Measurements from ENCODE around the gene C16orf78. TPM values are rescaled to one million over a fixed set of nuclear protein-coding genes. Genes with fewer than 3 reads are reported as not detected.

The C16orf78 gene
- total RNA-seq, 6 donors from 2014 or later = not detected

DNA sequence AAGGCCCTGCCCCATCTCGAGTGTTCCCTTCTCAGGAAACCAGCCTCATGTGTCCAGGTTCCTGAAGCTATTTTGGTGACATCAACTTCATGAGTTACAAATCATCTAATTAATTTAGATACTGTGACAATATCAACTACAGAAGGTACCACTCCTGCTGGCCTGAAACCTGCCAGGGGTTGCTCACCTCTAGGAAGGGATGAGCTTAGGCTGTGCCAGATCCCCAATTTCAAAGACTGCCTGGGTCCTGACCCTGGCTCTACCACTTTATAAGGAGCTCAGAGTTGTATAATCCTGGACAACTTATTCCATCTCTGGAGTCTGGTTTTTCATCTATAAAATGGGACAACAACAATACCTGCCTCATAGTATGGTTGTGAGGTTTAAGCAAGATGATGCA is 5.2 kb downstream of the C16orf78 start:
- WGBS, 2 donors = 46 to 67% methylated on average over 1 of the region's 1 CpG
- H3K4me3 ChIP-seq = no peak overlapping the region
- DNase-seq (no peak), ATAC-seq (ENCODE audit: low FRiP score in 2 of 2) (no peak)
- no peak for TF ChIP-seq POLR2A (IDR thresholded peaks at IDR 0.05)
- no peak for TF ChIP-seq EP300 (IDR thresholded peaks at IDR 0.05)
- TF ChIP-seq POLR2AphosphoS5 (IDR thresholded peaks at IDR 0.05) = no peak
- TF ChIP-seq, protein P1, sequence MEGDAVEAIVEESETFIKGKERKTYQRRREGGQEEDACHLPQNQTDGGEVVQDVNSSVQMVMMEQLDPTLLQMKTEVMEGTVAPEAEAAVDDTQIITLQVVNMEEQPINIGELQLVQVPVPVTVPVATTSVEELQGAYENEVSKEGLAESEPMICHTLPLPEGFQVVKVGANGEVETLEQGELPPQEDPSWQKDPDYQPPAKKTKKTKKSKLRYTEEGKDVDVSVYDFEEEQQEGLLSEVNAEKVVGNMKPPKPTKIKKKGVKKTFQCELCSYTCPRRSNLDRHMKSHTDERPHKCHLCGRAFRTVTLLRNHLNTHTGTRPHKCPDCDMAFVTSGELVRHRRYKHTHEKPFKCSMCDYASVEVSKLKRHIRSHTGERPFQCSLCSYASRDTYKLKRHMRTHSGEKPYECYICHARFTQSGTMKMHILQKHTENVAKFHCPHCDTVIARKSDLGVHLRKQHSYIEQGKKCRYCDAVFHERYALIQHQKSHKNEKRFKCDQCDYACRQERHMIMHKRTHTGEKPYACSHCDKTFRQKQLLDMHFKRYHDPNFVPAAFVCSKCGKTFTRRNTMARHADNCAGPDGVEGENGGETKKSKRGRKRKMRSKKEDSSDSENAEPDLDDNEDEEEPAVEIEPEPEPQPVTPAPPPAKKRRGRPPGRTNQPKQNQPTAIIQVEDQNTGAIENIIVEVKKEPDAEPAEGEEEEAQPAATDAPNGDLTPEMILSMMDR (IDR thresholded peaks at IDR 0.05) = no peak
- H3K36me3 ChIP-seq = no peaks in the 10 kb centered on the region
- no peak overlapping the region for H3K27ac ChIP-seq
- no peaks in the 10 kb centered on the region for H3K9me3 ChIP-seq
- no peaks in the 10 kb centered on the region for H3K27me3 ChIP-seq
- no peaks in the 10 kb centered on the region for H3K4me1 ChIP-seq

DNA sequence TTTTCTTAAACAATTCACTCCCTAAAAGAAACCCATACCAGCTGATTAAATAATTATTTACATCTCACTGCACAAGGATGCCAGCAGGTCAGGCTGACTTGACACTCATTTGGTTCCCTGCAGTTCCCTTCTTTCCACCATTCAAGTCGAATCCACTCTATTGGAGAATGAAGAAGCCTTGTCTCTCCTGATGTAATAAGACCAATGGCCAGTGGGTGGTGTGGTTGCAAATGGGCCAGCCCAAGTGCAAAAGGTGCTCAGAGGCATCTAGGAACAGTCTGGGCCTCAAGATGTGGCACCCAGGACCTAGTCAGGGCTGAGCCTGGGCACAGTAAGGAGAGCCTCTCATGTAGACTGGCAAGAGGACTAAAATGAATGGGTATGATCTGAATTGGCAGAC is 9.3 kb downstream of the C16orf78 start:
- 41 to 50% methylated on average over 1 of the region's 1 CpG for WGBS, 2 donors
- H3K4me3 ChIP-seq = no peak overlapping the region
- TF ChIP-seq EP300 (IDR thresholded peaks at IDR 0.05) (no peak), POLR2A (IDR thresholded peaks at IDR 0.05) (no peak), POLR2AphosphoS5 (IDR thresholded peaks at IDR 0.05) (no peak)
- TF ChIP-seq, protein P1 (IDR thresholded peaks at IDR 0.05) = no peak
- no peak overlapping the region for H3K27ac ChIP-seq
- H3K4me1 ChIP-seq = no peaks in the 10 kb centered on the region
- DNase-seq (no peak), ATAC-seq (ENCODE audit: low FRiP score in 2 of 2) (no peak)
- no peaks in the 10 kb centered on the region for H3K36me3 ChIP-seq
- no peaks in the 10 kb centered on the region for H3K9me3 ChIP-seq
- no peaks in the 10 kb centered on the region for H3K27me3 ChIP-seq

DNA sequence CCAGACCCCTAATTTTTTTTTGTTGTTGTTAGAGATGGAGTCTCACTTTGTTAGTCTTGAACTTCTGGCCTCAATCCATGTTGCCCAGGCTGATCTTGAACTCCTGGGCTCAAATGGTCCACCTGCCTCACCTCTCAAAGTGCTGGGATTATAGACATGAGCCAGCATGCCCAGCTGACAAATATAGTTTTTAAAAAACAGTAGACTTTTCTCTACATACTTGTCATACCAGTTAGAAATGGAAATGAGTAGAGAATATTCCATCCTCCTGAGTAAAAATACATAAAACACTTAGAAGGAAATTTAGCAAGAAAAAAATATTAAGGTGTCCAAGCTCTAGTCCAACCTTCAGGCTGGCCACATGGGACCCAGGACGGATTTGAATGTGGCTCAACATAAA is 21.4 kb downstream of the C16orf78 start:
- 69 to 73% methylated on average over 1 of the region's 1 CpG for WGBS, 2 donors
- no peaks in the 10 kb centered on the region for H3K4me1 ChIP-seq
- ATAC-seq (ENCODE audit: low FRiP score in 2 of 2) = no peak
- DNase-seq = no peak
- H3K27ac ChIP-seq = no peak overlapping the region
- H3K4me3 ChIP-seq = no peak overlapping the region
- TF ChIP-seq POLR2A (IDR thresholded peaks at IDR 0.05) (no peak), POLR2AphosphoS5 (IDR thresholded peaks at IDR 0.05) (no peak), EP300 (IDR thresholded peaks at IDR 0.05) (no peak)
- TF ChIP-seq, protein P1 (IDR thresholded peaks at IDR 0.05) = no peak
- H3K9me3 ChIP-seq = no peaks in the 10 kb centered on the region
- no peaks in the 10 kb centered on the region for H3K36me3 ChIP-seq
- H3K27me3 ChIP-seq = no peaks in the 10 kb centered on the region

DNA sequence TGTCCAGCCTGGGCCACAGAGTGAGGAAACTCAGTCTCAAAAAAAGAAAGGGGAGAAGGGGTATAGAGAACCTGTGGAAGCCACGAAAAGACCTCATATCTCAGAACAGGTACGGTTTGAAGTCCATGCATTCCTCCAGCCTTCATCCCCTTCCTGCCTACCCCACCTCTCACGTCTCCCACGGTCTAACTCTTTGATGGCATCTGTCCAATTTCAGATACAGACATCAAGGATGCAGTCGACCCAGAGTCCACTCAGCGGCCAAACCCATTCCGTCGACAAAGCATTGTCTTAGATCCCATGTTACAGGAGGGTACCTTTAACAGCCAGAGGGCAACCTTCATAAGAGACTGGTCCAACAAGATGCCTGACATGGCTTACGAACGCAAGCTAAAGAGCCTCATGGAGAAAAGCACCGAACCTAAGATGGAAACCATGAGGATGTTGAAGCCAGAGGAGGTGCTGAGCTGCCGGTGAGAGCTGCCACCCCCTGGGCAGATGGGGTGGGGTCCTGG is 22.7 kb downstream of the C16orf78 start:
- H3K27ac ChIP-seq = no peak overlapping the region
- TF ChIP-seq POLR2A (IDR thresholded peaks at IDR 0.05) (no peak), EP300 (IDR thresholded peaks at IDR 0.05) (no peak), POLR2AphosphoS5 (IDR thresholded peaks at IDR 0.05) (no peak)
- TF ChIP-seq, protein P1 (IDR thresholded peaks at IDR 0.05) = no peak
- WGBS, 2 donors = 83 to 87% methylated on average over 12 of the region's 12 CpGs
- no peaks in the 10 kb centered on the region for H3K4me1 ChIP-seq
- ATAC-seq (ENCODE audit: low FRiP score in 2 of 2) (no peak), DNase-seq (no peak)
- H3K9me3 ChIP-seq = no peaks in the 10 kb centered on the region
- no peaks in the 10 kb centered on the region for H3K27me3 ChIP-seq
- H3K4me3 ChIP-seq = no peak overlapping the region
- H3K36me3 ChIP-seq = no peaks in the 10 kb centered on the region

DNA sequence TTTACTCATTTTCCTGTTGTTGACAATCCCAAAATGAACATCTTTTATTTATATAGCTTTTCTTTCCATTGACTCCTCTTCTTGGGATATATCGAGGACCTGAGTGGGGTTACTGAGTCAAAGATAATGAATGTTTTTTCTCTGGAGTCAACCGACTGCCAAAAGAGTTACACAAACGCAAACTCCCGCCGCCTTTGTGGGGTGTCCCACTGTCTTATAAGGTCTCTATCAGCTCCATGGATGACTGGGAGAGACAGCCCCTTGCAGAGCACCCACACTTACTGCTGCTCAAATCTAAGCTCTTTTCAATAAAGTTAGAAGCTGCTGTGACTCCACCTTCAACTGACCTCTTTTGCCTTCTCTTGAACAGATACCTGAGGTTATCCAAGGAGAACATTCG is 25.2 kb downstream of the C16orf78 start:
- WGBS, 2 donors = 92 to 98% methylated on average over 6 of the region's 6 CpGs
- no peak for ATAC-seq (ENCODE audit: low FRiP score in 2 of 2)
- TF ChIP-seq, protein P1 (IDR thresholded peaks at IDR 0.05) = no peak
- no peak for TF ChIP-seq POLR2A (IDR thresholded peaks at IDR 0.05)
- no peak for TF ChIP-seq EP300 (IDR thresholded peaks at IDR 0.05)

More for the DNA sequence above, 25.2 kb downstream of the C16orf78 start:
- H3K9me3 ChIP-seq = peaks cover 0 to 6% (median 5%) of the 10 kb centered on the region in 4 donors
- no peak overlapping the region for H3K27ac ChIP-seq
- no peak for DNase-seq
- H3K27me3 ChIP-seq = no peaks in the 10 kb centered on the region
- no peaks in the 10 kb centered on the region for H3K36me3 ChIP-seq
- no peaks in the 10 kb centered on the region for H3K4me1 ChIP-seq
- H3K4me3 ChIP-seq = no peak overlapping the region

Measured in upper lobe of left lung (tissue), 6 donors.